HG03103 (cell line): ENCODE measurements around the gene TMEM218.
"Not testable (repeated sequence)": the region's sequence is repeated elsewhere in the genome, so short reads cannot be mapped to it uniquely, and the experiment has no call there.

ENCODE experiments used
- ATAC-seq: cut with Tn5 transposase; IDR thresholded peaks from one replicate; pipeline ENCODE4 v1.9.1; 2021; ENCODE audit warnings: low read depth; ENCODE audit not compliant: unreplicated experiment

TMEM218 gene

DNA sequence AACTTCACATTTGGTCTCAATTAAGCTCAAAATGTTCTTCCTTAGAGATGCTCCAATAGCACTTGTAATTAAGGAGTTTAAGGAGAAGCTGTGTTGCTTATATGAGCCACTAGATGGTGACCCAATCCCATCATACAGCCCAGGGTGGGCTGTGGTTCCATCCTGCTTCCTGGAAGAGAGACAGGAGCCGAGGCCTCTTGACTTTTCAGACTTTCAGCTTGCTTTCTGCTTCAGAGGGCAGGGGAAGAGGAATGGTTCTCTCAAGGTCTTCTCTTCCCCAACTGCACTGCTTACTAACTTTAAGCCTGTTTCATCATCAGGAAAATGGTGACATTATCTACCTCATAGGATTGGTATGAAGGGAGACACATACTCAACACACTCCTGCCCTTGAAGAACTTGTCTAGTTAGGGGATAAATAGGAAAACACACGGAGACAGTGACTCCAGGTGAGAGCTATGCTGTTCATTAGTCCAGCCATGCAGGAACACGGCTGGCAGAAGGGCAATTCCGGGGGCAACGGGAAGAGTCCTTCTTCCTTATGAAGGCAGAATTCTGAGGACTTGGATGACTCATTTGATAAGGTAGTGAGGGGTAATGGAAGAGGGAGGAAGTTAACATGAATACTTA lies 20.1 kb downstream of the TMEM218 start:
- no peak for ATAC-seq

DNA sequence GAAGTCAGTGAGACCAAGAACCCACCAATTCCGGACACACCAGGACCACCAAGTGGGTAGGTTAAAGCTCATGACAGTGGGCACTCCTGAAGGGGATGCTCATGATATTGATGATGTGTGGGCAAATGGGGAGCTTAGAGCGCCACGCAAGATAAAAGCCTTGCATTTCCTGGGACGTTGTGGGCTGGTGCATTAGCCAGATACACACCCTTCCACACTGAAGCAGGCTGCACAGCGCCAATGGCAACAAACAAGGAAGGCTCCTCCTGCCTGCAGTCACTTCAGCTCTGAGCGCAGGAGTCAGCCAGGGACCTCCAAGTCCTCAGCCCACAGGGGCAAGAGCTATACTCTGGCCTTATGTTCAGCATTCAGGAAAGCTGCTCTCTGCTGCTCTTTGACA lies 20.6 kb downstream of the TMEM218 start:
- ATAC-seq = no peak

DNA sequence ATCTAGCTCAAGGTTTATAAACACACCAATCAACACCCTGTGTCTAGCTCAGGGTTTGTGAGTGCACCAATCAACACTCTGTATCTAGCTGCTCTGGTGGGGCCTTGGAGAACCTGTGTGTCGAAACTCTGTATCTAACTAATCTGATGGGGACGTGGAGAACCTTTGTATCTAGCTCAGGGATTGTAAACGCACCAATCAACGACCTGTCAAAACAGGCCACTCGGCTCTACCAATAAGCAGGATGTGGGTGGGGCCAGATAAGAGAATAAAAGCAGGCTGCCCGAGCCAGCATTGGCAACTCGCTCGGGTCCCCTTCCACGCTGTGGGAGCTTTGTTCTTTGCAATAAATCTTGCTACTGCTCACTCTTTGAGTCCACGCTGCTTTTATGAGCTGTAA lies 21.3 kb downstream of the TMEM218 start:
- not testable (repeated sequence) for ATAC-seq

DNA sequence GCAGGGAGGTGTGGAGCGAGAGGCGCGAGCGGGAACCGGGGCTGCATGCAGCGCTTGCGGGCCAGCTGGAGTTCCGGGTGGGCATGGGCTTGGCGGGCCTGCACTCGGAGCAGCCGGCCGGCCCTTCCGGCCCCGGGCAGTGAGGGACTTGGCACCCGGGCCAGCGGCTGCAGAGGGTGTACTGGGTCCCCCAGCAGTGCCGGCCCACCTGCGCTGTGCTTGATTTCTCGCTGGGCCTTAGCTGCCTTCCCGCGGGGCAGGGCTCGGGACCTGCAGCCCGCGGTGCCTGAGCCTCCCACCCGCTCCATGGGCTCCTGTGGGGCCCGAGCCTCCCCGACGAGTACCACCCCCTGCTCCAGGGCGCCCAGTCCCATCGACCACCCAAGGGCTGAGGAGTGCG lies 21.9 kb downstream of the TMEM218 start:
- ATAC-seq = not testable (repeated sequence)

DNA sequence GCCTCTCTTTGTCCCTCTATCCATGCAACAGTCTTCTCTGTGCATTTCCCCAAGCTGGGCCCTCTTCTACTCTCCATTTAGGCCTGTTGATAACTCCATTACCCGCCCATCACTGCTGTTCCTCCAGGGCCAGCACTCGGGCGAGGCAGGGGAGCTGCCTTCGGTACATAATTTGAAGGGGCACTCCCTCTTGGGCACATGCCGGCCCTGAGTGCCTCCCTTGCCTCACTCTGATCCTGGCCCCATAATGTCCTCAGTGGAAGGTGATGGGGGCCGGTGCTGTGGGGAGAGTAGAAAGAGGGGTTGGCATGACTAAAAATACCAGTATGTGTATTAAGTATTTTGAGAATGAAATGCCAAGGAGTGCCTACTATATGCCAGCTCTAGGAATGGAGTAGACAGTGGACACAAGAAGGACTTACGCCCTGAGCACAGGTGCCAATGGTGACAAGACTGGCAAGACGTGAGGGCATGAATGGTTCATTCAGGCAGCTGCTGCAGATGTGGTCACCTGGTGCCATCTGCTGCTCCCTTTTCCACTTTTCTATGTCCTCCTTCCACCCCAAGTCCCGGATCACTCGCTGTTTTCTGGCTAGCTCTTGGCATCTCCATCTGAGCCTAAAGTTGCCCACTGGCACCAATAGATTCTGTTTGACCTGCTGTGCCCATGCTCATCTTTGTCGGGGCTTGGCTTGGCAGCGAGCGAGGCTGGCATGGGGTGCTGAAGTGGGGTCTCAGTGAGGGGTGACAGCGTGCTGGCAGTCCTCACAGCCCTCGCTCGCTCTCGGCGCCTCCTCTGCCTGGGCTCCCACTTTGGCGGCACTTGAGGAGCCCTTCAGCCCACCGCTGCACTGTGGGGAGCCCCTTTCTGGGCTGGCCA lies 22.6 kb downstream of the TMEM218 start:
- ATAC-seq = no peak

DNA sequence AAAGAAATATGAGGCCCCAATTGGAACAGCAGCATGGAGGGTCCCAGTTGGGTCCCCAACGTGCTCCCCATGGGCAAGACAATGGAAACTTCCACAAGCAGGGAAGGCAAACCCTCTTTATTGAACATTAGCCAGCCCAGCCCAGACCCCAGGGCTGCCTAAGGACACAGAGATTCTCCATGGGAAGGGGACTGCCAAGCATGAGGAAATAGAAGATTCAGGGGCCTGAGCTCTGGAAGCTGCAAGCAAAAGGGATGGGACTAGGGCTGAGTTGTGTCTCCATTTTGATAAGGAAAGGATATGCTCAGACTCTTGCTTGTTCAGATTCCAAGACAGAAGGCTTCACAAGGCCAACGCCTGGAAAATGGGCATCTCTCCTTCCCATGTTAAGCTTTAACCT lies 23.3 kb downstream of the TMEM218 start:
- ATAC-seq = no peak

DNA sequence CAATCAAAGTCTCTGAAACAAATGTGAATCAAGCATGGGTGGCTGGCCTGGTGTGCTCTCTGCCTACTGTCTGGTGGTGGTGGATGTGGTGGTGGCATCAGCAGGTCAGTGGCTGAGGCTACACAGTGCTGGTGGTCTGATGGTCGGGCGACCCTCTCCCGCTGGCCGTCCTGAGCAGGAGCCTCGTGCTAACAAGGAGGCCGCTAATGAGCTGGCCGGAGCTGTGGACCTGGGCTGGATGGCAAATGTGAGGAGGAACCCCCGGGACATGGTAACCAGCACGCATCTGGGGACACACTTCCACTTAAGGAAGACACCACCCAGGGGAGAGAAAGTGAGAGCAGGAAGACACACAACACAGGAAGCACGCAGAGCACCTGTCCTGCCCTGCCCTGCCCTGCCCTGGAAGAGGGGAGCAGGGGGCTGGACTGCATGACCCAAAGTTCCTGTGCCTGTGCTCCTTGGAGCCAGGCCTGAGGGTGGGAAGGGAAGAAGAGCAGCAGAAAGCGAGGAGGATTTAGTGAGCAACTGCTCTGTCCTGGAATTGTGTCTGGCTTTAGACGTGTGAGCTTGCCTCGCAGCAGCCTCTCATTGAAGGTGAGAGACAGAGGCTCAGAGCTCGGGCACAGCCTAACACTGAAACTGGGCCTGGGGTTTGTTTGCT lies 24.7 kb downstream of the TMEM218 start:
- no peak for ATAC-seq

DNA sequence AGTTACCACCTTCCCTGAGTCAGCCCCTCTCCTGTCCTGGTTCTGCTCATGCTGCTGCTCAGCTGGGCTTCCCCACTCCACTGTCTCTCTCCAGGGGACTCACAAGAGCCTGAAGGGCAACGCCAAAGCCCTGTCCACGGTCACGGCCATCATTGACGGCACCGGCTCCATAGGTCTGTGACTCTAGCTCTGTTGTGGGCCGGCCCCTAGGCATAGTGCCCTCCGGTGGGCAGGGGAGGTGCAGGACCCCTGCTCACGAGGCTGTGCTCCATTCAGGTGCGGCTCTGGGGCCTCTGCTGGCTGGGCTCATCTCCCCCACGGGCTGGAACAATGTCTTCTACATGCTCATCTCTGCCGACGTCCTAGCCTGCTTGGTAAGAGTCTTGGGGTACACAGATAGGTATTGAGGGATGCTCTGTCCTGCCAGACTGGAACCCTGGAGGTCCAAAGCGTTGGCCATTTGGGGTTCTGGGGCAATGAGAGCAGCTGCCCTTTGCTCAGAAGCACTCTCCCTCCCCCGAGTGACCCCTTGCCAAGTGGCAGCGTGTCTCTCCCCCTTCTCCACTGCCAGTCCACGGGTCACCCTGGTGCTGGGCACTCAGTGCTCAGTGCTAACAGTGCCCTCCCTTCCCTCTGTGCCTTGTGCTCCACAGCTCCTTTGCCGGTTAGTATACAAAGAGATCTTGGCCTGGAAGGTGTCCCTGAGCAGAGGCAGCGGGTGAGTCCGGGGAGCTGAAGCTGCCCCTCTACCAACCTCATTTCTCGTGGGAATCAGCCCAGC lies 25.9 kb downstream of the TMEM218 start:
- no peak for ATAC-seq

DNA sequence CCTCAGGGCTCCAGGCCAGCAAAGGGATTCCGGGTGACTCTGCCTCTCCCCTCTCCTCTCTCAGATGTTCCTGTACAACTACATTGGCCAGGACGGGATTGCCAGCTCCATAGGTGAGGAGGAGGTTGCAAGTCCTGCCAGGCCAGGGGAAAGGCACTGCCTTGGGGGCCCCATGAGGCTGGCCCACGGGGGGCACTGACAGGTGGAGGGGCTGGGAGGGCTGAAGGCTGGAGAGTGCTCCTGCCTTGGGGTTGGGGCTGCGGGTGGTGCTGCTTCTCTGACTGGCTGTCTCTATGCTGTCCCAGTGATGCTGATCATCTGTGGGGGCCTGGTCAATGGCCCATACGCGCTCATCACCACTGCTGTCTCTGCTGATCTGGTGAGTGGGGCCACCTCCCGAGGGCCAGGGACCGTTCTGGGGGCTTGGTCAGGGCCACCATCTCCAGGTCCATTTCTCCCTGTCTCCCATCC lies 26.6 kb downstream of the TMEM218 start:
- no peak for ATAC-seq

DNA sequence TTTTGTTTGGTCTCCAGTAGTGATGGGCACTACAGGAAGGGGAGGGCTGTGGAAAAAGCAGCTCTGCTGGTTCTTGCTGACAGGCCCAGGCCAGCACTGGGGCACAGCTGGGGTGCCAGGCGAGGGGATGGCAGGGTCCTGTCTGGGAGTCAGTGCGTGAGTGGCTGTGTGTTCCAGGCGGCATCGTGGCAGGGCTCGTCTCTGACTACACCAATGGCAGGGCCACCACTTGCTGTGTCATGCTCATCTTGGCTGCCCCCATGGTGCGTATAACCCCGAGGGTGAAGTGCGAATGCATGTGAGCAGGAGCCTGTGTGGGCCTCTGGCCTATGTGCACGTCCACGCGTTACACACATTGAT lies 27.4 kb downstream of the TMEM218 start:
- no peak for ATAC-seq

DNA sequence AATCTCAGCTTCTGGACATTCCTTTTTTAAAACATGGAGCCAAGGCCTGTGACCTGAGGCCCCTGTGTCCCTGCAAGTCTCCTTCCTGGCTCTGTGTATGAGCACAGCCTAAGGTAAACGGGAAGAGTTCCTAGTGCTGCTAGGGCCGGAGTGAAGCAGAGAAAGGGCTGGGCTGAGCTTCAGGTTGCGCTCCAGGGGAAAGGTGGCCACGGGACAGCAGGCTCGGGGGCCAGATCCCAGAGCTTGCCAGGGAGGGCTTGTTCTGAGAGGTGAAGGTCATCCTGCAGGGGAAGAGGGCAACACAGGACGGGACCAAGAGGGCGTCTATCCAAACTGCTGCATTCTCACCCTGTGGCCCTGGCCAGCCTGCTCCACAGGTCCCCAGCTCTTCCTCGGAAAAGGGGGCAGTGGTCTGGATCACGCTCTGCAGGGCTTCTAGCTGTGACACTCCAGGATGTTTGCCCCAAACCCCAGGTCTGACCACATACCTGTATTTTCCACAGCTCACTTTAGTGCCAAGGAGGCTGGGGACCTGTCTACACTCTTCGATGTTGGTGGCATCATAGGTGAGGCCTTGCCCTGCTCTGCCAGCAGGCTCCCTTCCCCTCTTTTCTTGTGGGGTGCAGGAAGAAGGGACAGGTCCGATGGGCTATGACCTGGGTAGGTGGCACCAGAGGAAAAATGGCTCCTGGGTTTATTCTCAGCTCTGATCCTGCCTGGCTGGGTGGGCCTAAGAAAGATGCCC lies 27.9 kb downstream of the TMEM218 start:
- ATAC-seq = no peak

DNA sequence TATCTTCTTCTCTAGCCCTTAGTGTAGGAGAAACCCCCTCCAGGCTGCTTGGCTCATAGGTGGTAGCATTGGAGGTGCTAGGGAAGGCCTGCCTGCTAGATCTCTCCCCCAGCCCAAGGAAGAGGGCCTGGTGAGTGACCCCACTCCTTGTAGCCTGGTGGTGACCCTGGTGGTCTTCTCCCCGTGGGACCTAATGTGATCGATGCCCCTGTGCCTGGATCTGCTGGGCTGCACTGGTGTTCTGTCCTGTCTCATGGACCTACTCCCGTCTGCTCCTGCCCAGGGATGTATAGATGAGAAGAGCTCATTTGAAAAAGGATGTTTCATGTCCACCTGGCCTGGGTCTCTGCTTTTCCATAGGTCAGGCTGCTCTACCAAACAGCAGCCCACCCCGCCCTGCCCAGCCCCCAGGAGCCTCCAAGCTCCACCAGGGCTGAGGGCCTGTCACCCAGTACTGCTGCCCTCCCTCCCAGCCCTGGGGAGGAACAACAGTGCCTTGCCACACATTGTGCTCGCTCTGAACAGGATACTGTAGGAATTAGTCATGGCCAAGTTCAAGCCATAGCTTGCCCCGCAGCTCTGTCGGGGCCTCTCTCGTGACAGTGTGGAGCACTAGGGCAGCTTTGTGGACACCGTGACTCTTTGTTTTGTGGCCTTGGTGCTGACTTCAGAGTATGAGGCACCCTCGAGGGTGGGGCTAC lies 28.7 kb downstream of the TMEM218 start:
- no peak for ATAC-seq

DNA sequence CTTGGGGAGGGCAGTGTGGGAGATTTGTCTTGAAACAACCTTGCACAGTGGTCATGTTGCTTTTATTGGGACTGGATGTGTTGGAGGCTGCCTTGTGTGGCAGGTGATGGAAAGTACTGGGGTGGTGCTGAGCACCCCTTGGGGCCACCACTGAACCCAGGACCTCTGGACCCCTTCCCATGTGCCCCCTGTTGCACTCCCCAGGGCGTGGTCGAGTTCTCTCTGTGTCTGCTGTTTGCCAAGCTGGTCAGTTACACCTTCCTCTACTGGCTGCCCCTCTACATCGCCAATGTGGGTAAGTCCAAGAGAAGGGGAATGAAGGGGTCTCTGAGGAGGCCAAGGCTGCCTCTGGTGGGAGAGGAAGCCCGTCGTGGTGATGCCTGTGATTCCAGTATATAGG lies 29.4 kb downstream of the TMEM218 start:
- no peak for ATAC-seq

DNA sequence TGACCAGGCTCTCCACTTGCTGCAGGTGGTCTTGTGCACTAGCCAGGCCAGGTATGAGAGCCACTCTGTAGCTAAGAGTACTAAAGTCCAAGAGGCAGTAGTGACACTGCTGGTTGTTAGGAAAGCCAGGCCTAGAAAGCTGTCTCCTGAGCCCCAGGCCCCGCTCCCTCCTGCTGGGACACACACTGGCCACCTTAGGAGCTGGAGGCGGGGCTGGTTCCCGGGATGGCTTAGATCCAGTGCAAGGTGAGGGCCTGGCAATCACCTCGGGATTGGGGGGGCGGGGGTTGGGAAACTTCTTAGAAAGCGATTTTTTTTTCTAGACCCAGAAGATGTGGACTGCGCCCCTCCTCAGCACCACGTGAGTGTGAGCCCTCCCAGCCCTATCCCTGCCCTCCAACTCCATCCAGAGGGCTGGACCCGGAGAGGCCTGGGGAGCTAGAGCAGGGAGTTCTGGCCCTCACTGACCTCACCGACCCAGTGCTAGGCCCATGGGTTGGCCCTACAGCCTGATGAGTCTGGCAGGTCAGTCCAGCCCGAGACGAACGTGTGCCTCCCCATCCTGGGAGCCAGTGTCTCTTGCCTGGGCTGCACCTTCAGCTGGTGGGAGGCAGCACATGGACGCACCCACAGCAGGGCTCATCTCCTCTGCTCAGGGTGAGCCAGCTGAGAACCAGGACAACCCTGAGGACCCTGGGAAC lies 30.2 kb downstream of the TMEM218 start:
- no peak for ATAC-seq

DNA sequence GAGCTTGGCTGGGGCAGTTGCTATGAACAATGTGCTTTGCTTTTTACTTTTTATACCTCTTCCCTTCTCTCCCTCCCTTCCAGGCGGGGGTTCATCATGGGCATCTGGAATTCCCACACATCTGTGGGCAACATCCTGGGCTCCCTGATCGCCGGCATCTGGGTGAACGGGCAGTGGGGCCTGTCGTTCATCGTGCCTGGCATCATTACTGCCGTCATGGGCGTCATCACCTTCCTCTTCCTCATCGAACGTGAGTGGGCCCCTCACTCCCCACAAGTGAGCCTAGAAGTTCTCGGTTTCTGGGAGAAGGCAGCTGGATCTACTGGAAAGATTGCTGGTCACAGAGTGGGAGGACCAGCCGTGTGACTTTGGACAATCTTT lies 30.9 kb downstream of the TMEM218 start:
- ATAC-seq = no peak

DNA sequence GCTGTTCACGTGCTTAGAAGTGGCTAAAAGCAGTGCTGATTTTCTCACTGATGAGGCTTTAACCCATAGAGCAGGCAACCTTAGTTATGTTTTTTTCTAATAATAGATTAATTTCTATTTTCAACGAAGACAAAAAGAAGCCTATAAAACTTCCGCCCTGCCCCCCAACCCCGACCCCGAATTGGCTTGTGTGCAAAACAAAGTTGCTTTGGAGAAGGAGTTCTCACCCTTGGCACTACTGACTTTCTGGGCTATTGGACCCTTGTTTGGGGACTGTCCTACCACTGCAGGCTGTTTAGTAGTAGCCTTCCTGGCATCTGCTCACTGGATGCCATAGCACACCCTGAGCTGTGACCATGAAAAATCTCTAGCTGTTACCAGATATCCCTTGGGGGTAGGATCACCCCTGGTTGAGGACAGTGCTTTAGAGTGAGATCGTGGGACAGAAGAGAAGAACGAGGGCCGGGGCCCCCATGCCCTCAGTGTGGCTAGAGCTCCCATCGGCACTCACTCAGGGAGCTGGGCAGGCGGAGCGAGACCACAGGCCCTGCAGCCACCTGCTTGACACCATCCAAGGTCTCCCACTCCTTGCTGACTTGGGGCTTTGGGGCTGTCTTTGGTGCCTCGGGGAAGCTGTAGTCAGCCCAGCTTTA lies 31.4 kb downstream of the TMEM218 start:
- no peak for ATAC-seq

DNA sequence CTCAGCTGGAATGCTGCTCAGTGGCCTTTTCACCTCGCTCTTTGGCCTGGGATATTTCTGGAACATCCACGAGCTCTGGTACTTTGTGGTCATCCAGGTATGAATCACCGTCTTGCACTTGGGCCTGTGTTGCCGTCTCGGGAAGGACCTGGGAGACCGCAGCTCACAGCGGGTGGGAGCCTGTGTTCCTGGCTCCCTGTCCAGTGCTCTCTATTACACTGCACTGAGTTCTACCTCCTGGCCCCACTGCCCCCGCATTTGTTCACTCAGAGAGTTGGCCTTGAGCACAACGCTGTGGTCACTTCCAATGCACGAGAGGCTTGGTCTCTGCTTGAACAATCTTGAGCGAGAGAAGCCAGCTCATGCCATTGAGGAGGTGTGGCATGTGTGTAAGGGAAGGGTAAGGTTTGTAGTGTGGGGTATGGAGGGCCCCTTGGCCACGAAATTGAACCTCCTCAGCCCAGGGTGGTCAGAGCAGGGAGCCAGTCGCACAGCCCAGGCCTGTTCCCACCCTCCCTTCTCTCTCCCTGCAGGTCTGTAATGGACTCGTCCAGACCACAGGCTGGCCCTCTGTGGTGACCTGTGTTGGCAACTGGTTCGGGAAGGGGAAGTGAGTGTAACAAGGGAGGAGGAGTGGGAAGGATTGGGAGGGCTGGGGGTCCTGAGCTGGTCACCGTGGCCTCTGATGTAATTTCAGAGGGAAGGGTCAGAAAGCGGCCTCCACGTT lies 32.1 kb downstream of the TMEM218 start:
- ATAC-seq = no peak
